COR-L47 (cell line): ENCODE measurements around the gene LAGE3.

Source experiments
- DNase-seq: peaks from one replicate; lab custom pipeline; 2025; lab: John Stamatoyannopoulos, UW

LAGE3 gene

DNA sequence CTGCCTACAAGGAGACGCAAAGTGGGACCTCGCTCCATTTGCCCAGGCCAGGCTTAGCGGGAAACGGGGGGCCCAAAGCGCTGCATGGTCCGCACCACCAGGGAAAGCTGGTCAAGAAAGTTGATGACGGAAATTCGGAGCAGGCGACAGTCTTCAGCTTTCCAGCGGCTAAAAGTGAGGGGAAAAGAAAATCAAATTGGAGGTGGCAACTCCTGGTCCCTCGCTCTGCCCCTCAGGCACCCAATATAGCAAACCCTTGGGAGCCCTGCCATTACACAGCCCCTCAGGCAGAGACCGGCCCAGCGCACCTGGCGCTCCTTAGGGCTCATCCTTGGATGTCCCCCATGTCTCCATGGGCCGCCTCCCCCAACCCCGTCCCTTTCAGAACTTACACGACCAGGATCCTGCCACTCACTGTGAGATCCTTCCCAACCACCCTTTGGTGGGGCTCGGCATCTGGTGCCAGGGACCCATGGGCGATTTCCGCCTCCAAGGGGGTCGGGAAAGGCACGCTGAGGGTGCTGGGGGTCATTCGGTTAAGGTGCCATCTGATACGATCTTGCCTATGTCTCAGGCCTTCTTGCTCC, 1.1 kb downstream of the LAGE3 start:
- DNase-seq = no peak

DNA sequence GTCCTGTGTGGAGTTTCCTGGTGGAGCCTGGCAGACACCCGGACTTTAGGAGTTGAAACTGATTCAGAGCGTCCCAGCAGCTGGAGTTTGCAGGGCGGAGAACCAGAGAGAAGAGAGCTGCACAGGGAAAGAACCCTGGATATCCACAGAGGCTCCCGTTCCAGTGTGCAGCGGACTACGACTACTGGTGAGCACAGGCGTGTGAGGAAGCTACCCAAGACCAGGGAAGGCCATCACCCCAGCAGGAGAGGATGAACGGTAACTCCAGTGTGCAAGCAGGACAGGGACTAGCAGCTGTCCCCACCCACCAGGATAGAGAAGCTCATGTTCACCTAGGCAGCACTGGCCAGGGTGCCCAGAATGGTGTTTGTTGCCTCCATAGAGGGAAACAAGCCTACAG, 2.3 kb downstream of the LAGE3 start:
- DNase-seq = no peak

DNA sequence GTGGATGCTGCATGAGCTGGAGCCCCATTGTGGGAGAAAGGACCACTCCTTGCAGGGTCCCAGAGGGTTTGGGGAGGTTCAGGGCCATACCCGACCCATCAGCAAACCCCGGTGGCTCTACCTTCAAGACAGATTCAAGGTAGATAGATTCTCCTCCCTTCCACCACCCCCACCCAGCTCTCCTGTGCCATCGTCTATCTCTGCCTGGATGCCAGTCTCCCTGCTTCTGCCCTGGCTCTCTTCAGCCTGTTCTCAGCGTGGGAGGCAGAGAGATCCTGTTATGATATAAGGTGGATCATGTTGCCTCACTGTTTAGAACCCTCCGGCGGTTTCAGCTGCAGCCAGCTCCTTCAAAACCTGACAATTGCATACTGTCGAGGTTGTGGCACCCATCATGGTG, 5.4 kb downstream of the LAGE3 start:
- DNase-seq = no peak

DNA sequence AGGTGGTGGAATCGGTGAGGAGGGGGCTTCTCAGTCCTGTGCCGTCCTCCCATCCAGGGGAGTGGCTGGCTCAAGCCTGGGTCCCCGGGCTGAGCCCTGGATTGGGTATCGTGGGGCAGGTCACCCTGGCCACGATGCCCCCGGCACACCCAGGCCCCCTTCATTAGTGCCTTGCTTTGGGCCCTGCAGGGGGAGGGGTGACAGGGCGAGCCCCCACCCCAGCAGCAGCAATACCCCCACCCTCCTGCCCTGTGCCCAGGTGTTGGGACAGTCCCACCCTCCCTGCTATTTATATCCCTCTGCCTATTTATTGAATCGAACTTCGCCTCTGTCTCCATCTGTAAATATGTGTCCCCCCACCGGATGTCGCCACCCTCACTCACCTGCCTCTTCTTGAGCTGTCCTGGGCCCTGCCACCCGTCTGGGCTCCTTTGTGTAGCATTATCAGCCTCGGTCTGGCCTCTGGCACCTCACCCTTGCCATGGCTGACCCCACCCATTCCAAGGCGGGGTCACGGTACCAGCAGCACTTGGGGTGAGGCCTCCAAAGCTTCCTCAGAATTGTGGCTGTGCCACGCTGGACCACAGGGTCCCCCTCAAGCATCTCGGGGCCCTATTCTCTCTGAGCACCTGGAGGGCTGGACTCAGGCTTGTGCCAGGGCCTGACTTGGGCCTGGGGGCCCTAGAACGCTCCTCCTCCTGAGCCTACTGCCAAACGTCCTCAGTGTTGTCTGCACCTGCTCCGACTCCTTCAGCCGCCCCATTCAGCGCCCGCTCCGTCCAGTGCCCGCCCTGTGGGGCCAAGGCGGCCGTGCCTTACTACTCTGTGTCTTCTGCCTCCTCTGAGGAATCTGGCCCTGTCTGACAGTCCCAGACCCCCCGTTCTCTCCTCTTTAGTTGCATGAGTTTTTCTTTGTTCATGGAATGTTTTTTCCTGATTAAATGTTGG, 6.1 kb downstream of the LAGE3 start:
- DNase-seq = no peak

DNA sequence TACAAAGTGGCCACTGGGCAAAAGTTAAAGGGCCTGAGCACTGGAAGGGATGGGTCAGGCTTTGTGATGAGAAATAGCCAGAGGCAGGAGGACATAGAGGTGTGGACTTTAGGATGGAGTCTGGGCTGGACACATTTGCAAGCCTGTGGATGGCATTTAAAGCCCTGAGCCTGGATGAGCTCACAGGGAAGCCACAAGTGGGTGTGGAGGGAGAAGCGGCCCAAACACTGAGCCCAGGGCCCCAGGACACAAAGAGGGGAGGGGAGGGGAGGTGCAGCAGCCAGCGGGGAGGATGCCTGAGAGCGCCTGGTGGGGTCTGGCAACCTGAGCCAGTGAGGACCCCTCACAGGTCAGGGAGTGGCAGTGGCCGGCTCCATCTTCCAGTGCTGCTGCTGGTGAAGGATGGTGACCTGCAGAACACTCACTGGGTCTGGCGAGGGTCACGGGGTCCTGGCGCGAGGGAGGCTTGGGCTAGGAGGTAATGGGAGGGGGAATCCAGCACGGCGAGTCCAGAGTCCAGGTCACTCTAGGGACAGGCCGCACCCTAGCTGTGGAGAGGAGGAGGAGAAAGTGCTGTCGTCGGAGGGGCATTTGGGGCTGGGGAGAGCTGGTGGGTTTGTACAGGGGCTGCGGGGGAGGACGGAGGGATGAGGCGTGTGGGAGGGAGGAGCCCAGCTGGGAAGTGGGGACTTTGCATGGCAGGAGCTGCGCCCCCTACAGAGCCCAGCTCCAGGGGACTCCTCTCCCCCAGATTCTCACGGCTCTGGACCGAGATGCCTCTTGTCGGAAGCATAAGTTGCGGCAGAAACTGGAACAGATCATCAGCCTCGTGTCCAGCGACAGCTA, 7.0 kb downstream of the LAGE3 start:
- no peak for DNase-seq

DNA sequence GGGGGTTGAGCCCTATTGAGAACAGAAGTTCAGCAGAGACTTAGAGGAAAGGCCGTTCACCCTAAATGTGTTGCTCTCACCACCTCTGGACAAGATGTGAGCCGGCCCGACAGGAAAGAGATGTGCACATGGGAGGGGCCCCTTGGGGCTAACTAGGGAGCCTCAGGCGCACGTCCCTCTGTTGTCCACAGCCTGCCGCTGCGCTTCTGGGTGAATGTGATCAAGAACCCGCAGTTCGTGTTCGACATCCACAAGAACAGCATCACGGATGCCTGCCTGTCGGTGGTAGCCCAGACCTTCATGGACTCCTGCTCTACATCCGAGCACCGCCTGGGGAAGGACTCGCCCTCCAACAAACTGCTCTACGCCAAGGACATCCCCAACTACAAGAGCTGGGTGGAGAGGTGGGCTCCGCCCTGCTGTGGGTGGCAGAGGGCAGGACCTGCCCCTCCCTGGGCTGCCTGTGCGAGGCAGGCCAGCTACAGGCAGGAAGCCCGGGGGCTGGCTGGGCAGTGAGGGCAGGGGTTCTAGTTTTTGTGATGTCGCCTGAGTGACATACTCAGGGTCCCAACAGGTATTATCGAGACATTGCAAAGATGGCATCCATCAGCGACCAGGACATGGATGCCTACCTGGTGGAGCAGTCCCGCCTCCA, 8.0 kb downstream of the LAGE3 start:
- no peak for DNase-seq

DNA sequence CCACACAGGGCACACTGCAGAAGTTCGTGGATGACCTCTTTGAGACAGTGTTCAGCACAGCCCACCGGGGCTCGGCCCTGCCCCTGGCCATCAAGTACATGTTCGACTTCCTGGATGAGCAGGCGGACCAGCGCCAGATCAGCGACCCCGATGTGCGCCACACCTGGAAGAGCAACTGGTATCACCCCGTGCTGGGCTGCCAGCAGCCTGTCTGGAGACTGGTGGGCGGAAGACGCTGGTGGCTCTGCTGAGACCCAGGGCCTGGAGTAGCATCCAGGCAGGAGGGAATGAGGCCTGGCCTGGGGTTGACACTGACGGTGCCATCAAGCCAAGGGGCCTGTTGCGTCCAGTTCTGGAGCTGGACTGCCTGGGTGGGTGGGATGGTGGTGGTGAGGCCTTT, 8.6 kb downstream of the LAGE3 start:
- no peak for DNase-seq

DNA sequence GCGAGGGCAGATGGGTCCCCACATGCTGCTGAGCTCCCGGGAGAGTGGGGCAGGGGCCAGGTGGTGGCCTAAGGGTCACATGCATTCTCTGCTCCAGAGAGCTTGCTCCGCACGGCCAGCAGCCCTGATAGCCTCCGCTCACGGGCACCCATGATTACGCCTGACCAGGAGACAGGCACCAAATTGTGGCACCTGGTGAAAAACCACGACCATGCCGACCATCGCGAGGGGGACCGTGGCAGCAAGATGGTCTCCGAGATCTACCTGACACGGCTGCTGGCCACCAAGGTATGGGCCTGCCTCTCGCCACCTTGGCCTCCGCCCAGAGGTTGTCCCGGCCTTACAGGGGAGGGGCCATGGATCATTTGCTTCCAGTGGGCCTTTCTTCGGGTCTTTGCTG, 9.2 kb downstream of the LAGE3 start:
- no peak for DNase-seq

DNA sequence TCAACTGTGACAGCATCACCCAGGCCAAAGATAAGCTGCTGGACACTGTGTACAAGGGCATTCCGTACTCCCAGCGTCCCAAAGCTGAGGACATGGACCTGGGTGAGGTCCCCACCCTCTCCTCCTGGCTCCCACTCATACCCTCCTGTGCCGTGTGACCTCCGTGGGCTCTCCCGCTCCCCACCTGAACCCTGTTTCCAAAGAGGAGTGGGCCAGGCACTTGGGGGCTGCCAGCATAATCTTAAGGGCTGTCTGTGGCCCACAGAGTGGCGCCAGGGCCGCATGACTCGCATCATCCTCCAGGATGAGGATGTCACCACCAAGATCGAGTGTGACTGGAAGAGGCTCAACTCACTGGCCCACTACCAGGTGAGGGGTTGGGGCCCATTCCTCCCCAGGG, 10.0 kb downstream of the LAGE3 start:
- DNase-seq = no peak

DNA sequence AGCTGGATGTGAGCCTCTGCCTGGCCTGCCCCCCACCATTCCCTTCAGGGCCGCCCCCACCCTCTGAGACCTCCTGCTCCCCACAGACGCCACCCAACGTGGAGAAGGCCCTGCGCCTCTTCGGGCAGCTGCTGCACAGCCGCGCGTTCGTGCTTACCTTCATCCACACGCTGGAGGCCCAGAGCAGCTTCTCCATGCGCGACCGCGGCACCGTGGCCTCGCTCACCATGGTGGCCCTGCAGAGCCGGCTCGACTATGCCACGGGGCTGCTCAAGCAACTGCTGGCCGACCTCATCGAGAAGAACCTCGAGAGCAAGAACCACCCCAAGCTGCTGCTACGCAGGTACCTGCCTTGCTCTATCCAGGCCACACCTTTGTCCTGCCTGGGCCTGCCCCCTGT, 10.9 kb downstream of the LAGE3 start:
- DNase-seq = no peak

DNA sequence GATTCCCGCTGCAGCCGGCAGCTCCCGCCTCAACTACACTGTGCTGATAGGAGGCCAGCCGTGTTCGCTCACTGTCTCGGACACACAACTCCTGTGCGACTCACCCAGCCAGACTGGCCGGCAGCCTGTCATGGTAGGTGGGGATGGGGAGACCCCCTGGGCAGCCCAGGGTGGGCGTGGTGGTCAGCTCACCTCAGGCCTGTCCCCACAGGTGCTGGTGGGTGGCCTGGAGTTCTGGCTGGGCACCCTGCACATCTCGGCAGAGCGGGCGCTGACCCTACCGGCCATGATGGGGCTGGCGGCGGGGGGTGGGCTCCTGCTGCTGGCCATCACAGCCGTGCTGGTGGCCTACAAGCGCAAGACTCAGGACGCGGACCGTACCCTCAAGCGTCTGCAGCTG, 11.5 kb downstream of the LAGE3 start:
- no peak for DNase-seq

DNA sequence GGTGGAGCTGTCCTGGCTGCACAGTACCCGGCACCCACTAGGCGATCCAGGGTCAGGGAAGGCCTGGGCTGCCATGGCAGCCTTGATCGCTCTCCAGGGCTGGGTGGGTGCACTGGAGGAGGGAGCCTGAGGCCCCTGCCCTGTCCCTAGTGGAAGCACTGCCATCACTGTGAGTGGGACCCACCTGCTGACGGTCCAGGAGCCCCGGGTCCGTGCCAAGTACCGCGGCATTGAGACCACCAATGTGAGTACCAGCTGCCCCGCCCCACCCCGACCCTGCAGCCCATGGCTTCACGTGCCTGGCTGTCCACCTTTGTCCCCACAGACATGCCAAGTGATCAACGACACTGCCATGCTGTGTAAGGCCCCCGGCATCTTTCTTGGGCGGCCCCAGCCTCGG, 12.2 kb downstream of the LAGE3 start:
- DNase-seq = no peak

DNA sequence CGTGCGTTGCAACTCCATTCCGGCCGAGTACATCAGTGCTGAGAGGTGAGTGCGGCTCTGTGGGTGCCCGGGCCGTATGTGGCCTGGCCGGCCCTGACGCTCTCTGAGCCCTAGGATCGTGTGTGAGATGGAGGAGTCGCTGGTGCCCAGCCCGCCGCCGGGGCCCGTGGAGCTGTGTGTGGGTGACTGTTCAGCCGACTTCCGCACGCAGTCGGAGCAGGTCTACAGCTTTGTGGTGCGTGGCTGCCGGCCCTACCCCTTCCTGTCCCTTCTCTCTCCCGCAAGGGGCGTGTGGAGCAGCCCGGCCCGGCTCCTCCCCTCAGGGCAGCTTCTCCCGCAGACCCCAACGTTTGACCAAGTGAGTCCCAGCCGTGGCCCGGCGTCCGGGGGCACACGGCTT, 13.0 kb downstream of the LAGE3 start:
- no peak for DNase-seq

DNA sequence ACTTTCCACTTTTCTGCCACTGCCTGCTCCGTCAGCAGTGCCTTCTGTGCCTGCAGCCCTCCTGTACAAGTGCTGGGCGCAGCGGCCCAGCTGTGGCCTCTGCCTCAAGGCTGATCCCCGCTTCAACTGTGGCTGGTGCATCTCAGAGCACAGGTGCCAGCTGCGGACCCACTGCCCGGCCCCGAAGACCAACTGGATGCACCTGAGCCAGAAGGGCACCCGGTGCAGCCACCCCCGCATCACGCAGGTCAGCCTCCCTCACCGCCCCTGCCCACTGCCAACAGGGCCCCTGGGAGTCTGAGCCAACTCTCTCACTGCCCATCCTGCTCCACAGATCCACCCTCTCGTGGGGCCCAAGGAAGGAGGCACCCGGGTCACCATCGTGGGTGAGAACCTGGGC, 13.5 kb downstream of the LAGE3 start:
- no peak for DNase-seq

DNA sequence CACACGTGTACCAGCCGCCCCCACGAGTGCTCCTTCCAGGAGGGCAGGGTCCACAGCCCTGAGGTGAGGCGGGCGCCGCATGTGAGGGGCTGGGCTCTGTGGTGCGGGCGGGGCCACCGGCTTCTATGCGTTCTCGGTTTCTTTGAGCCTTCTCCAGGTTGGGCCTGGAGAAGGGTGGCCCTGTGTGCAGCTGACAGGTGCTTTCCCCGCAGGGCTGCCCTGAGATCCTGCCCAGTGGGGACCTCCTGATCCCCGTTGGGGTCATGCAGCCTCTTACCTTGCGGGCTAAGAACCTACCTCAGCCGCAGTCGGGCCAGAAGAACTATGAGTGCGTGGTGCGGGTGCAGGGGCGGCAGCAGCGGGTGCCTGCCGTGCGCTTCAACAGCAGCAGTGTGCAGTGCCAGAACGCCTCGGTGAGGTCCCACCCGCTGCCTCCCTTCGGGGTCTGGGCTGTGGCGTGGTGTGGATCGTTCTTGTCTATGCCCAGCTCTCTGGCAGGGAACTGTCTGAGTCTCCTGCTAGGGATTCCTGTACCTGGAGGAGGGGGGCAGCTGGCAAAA, 14.2 kb downstream of the LAGE3 start:
- DNase-seq = no peak

DNA sequence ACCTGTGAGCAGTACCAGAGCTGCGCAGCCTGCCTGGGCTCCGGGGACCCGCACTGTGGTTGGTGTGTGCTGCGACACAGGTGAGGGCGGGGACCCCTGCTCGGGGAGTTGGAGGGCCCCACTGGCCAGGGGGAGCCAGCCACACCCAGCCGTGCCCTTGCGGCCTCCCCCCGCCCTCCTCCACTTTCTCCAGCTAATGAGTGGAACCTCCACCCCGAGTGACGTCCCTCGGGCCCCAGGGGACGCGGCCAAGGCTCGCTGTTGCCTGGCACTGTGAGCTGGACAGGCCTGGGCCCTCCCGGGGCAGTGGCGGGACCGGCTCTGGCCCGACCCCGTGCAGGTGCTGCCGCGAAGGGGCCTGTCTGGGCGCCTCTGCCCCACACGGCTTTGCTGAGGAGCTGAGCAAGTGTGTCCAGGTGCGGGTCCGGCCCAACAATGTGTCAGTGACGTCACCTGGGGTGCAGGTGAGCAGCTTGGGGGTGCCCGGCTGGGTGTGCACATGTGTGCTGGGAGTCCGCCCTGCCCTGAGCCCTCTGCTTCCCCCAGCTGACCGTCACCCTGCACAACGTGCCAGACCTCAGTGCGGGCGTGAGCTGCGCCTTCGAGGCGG, 15.4 kb downstream of the LAGE3 start:
- DNase-seq = no peak

DNA sequence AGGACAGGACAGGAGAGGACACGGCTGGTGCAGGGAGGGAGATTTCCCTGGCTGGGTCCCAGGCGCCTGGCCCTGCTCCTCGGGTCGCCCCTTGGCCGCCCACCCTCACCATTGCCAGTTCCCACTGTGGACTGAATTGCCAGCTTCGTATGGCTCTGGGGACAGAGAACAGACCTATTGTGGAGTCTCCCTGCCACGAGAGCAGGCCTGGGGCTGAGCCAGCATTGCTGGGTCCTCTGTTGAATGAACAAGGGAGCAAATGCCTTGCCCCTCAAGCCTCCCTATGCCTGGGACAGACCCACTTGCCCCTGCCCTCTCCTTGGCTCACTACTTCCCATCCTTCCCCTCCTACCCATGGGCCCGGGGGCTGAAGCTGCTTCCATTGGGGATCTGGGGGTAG, 16.7 kb downstream of the LAGE3 start:
- no peak for DNase-seq

DNA sequence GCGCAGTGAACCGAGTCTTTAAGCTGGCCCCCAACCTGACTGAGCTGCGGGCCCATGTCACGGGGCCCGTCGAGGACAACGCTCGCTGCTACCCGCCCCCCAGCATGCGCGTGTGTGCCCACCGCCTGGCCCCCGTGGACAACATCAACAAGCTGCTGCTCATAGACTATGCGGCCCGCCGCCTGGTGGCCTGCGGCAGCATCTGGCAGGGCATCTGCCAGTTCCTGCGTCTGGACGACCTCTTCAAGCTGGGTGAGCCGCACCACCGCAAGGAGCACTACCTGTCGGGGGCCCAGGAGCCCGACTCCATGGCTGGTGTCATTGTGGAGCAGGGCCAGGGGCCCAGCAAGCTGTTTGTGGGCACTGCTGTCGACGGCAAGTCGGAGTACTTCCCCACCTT, 18.8 kb downstream of the LAGE3 start:
- DNase-seq = no peak

DNA sequence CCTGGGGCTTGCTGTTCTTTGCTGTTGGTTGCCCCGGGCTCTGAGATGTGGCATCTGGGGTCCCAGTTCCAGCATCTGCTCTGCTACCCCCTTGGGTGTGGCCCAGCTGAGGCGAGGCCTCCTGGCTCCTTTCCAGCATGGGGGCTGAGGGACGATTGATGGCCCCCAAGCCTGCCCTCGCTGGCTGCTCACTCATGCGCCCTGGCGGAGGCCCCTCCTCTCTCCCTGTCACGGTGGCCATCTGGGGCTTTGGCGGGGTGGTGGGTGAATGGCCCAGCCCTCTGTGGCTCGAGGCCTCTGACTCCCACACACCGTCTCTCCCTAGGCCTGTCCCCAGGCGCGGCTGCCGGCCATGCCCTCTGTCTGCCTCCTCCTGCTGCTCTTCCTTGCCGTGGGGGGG, 19.2 kb downstream of the LAGE3 start:
- DNase-seq = no peak

DNA sequence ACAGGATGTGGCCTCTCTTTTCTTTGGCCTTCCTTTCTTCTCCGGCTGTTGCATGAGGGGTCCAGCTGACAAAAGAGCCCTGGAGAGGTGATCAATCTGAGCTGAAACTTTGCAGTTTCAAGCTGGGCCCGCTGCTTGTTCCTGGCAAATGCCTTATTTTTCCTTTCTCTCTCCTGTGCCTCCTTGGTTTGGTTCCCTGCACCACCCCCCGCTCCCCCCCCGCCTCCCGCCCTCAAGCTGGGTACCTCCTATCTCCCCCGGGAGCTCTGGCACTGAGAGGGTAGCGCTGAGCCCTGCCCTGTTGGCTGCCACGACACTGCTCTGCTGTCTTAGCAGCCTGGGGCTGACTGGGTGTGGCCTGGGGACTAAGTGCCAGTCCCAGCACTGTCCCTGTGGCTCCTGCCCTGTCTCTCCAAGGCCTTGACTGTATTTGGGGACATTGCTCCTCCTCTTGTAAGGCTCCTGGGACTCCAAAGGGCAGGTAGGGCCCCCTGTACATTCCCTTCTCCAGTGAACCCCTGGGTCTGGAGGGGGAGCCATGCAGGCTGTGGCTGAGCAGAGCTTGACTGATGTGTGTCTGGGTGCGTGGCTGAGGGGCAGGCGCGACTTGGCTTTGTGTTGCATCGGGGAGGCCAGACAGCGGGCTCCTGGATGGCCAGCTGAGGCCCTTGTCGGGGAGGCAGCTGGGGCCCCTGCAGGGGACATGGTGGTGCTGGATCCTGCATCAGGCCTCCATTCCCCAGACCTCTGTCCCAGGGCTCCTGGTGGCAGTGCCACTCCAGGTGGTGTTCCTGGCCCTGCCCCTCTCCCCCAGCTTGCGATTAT, 19.9 kb downstream of the LAGE3 start:
- peak; percentile 19 for DNase-seq
